KMS-11 (cell line): ENCODE measurements around the gene ANAPC13.

Experiments
- H2AFZ ChIP-seq: fragments of 200-600 bp; sonication (generic); 2 replicates; pipeline ENCODE4 v1.6.1; 2016; ENCODE audit warnings: antibody characterized with exemption, mixed run types, low read depth
- H3K27ac ChIP-seq: fragments of 200-600 bp; sonication (generic); 2 replicates; pipeline ENCODE4 v1.6.1; 2016; ENCODE audit warnings: mild to moderate bottlenecking, mixed run types
- H3K27me3 ChIP-seq: fragments of 200-600 bp; sonication (generic); 2 replicates; pipeline ENCODE4 v1.6.1; 2017; ENCODE audit warnings: mild to moderate bottlenecking, low read depth, mixed run types, moderate library complexity; ENCODE audit not compliant: insufficient read depth
- H3K36me3 ChIP-seq: fragments of 200-600 bp; sonication (generic); 2 replicates; pipeline ENCODE4 v1.6.1; 2017; ENCODE audit warnings: mild to moderate bottlenecking, mixed run types; ENCODE audit not compliant: insufficient read depth
- H3K4me1 ChIP-seq: fragments of 200-600 bp; sonication (generic); 2 replicates; pipeline ENCODE4 v1.6.1; 2016; ENCODE audit warnings: mild to moderate bottlenecking, low read depth, mixed run types; ENCODE audit not compliant: poor library complexity, severe bottlenecking
- H3K4me2 ChIP-seq: fragments of 200-600 bp; sonication (generic); 2 replicates; pipeline ENCODE4 v1.7.0; 2016; ENCODE audit warnings: mild to moderate bottlenecking, mixed run types
- H3K4me3 ChIP-seq: fragments of 200-600 bp; sonication (generic); IDR thresholded peaks from 2 replicates; pipeline ENCODE4 v1.6.1; 2017; ENCODE audit warnings: low read depth, low read length, mixed read lengths; ENCODE audit not compliant: insufficient read depth
- H3K79me2 ChIP-seq: fragments of 200-600 bp; sonication (generic); 2 replicates; pipeline ENCODE4 v1.6.1; 2016; ENCODE audit warnings: low read depth, mixed run types; ENCODE audit not compliant: insufficient read depth
- H3K9ac ChIP-seq: fragments of 200-600 bp; sonication (generic); 2 replicates; pipeline ENCODE4 v1.6.1; 2016; ENCODE audit warnings: mild to moderate bottlenecking, mixed run types
- H4K20me1 ChIP-seq: fragments of 200-600 bp; sonication (generic); 2 replicates; pipeline ENCODE4 v1.6.1; 2016; ENCODE audit warnings: mild to moderate bottlenecking, mixed run types; ENCODE audit not compliant: insufficient read depth
- TF ChIP-seq, protein P1 (sequence below): fragments of 200-600 bp; sonication (generic); conservative IDR thresholded peaks from 2 replicates; pipeline ENCODE4 v1.6.1; 2017; ENCODE audit warnings: low read depth, mild to moderate bottlenecking, antibody characterized with exemption, low read length, moderate library complexity, mixed read lengths

Gene ANAPC13

DNA sequence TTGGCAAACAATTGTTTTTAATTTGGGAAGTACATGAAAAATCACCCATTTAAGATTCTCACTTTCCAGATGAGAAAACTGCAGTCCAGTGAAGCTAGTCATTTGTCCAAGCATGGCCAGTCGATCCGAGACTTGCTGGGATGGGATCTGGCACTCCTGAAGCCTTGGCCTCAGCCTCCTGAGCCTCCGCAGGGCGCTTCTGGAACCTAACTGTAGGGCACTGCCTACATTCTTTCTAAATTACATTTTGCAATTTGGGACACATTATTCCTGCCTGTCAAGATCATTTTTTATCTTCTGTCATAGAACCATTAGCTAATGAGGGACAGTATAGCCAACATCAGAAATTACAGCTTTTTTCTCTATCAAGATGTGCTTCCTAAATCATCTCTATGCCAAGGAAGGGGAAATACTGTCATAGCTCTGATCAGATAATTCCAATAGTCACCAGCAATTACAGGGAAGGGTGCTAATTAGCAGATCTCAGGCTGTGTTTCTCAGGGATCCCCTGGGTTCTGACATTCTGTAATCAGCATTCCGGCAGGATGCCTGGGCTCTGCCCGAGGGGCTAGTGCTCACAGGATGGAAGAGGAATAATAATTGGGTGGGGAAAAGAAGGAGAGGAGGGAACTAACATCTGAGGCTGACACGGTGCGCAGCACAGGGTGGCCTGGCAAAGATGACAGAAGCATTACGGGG is 28.3 kb downstream of the ANAPC13 start:
- H3K4me2 ChIP-seq = no peak overlapping the region
- H3K27me3 ChIP-seq = no peaks in the 10 kb centered on the region
- no peak overlapping the region for H3K27ac ChIP-seq
- H3K36me3 ChIP-seq = no peaks in the 10 kb centered on the region
- no peaks in the 10 kb centered on the region for H3K4me1 ChIP-seq
- no peaks in the 10 kb centered on the region for H3K79me2 ChIP-seq
- H2AFZ ChIP-seq = no peak overlapping the region
- TF ChIP-seq, protein P1, sequence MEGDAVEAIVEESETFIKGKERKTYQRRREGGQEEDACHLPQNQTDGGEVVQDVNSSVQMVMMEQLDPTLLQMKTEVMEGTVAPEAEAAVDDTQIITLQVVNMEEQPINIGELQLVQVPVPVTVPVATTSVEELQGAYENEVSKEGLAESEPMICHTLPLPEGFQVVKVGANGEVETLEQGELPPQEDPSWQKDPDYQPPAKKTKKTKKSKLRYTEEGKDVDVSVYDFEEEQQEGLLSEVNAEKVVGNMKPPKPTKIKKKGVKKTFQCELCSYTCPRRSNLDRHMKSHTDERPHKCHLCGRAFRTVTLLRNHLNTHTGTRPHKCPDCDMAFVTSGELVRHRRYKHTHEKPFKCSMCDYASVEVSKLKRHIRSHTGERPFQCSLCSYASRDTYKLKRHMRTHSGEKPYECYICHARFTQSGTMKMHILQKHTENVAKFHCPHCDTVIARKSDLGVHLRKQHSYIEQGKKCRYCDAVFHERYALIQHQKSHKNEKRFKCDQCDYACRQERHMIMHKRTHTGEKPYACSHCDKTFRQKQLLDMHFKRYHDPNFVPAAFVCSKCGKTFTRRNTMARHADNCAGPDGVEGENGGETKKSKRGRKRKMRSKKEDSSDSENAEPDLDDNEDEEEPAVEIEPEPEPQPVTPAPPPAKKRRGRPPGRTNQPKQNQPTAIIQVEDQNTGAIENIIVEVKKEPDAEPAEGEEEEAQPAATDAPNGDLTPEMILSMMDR = no peak
- H3K4me3 ChIP-seq = no peak overlapping the region
- no peaks in the 10 kb centered on the region for H4K20me1 ChIP-seq
- no peak overlapping the region for H3K9ac ChIP-seq

DNA sequence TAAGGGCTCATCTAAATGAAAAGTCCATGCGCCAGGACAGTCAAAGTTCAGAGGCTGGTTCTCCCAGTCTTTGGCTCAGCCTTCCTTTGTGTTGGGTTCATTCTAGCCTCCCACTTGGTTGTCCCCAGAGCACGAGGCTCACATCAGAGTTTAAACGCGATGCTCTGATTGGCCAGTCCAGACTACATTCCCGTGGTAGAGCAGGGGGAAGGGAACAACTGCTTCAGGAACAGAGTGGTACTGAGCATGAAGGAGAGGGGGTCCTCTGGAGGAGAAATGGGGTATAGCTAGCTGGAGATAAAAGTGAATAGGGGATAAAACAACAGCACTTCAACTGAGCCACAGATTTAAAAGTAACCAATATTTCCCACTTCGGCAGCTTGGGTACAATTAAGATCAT is 32.2 kb downstream of the ANAPC13 start:
- TF ChIP-seq, protein P1 = 0 out of 2 replicates have a peak, but pooled peaks have one; percentile 20
- Histone ChIP-seq H4K20me1 (no peaks in the 10 kb centered on the region), H3K27me3 (no peaks in the 10 kb centered on the region), H3K4me1 (no peaks in the 10 kb centered on the region), H3K36me3 (no peaks in the 10 kb centered on the region), H2AFZ (no peak overlapping the region), H3K9ac (no peak overlapping the region), H3K4me3 (no peak overlapping the region), H3K4me2 (no peak overlapping the region), H3K79me2 (no peaks in the 10 kb centered on the region), H3K27ac (no peak overlapping the region)

DNA sequence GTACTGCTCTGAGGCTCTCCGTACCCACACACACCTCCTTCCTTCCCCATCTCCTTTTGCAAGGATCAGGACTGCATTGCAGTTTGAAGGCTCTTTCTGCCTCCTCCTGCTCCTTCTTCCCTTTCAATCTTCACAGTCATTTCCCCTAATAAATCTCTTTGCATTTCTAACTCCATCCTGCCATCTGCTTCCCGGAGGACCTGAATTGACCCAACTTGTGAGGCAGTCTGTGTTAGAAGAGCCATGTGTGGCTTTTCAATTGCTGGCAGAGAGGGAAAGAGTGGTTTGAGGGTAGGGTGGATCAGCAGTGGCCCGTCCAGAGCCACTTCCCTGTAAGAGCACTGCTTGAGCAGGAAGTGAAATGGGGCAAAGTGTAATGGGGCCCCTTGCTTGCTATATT is 35.8 kb downstream of the ANAPC13 start:
- Histone ChIP-seq H4K20me1 (no peaks in the 10 kb centered on the region), H3K36me3 (no peaks in the 10 kb centered on the region), H3K4me2 (no peak overlapping the region), H2AFZ (no peak overlapping the region), H3K4me3 (no peak overlapping the region), H3K9ac (no peak overlapping the region), H3K79me2 (no peaks in the 10 kb centered on the region), H3K27ac (no peak overlapping the region), H3K4me1 (no peaks in the 10 kb centered on the region), H3K27me3 (no peaks in the 10 kb centered on the region)
- TF ChIP-seq, protein P1 = no peak

DNA sequence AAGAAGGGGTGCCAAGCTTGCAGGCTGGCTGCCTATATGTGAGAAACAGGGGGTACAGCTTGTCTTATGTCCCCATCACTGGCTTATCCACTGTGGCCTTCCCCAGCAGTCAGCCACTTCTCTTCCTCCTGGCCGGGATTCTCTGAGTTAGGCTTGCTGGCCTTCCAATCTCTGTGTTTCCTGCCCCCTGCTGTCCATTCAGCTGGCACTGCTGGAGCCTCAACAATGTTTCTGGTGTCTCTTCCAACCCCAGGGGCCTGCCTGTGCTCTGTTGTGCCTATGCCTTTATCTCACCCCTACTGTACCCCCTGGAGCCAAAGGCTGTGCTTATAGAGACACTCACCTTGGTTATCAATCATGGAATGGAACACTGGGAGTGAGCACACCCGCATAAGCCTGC is 36.5 kb downstream of the ANAPC13 start:
- Histone ChIP-seq H3K9ac (no peak overlapping the region), H3K27ac (no peak overlapping the region), H3K4me1 (no peaks in the 10 kb centered on the region), H4K20me1 (no peaks in the 10 kb centered on the region), H3K4me3 (no peak overlapping the region), H3K27me3 (no peaks in the 10 kb centered on the region), H3K79me2 (no peaks in the 10 kb centered on the region), H3K36me3 (no peaks in the 10 kb centered on the region), H3K4me2 (no peak overlapping the region), H2AFZ (no peak overlapping the region)
- TF ChIP-seq, protein P1 = no peak
